SK-N-MC (cell line): ENCODE data around the gene PRAMEF9.

Experiments used
- DNase-seq: peaks from one replicate; pipeline ENCODE4 v3.0.0-alpha.2; 2011; ENCODE audit warnings: low read depth, low spot score
- H3K27ac ChIP-seq: fragments of 200-600 bp; sonication (generic); 2 replicates; pipeline ENCODE4 v1.5.1; 2016; ENCODE audit warnings: mixed run types
- H3K36me3 ChIP-seq: fragments of 200-600 bp; sonication (generic); 2 replicates; pipeline ENCODE4 v1.6.1; 2017; ENCODE audit warnings: antibody characterized with exemption, low read length, mixed read lengths; ENCODE audit not compliant: insufficient read depth
- H3K4me3 ChIP-seq: fragments of 200-600 bp; sonication (generic); 2 replicates; pipeline ENCODE4 v1.5.1; 2016
- H3K9ac ChIP-seq: fragments of 200-600 bp; sonication (generic); 2 replicates; pipeline ENCODE4 v1.8.0; 2017; ENCODE audit warnings: mixed run types, mixed read lengths; ENCODE audit not compliant: insufficient read length
- H3K9me3 ChIP-seq: fragments of 200-600 bp; sonication (generic); 2 replicates; pipeline ENCODE4 v1.6.1; 2017; ENCODE audit warnings: low read depth, mild to moderate bottlenecking, antibody characterized with exemption, low read length, moderate library complexity, mixed read lengths
- EZH2 ChIP-seq: fragments of 200-600 bp; sonication (generic); IDR thresholded peaks from one replicate; pipeline ENCODE4 v1.6.1; 2017; ENCODE audit warnings: antibody characterized with exemption
- FOXP2 ChIP-seq: optimal IDR thresholded peaks from 2 replicates; pipeline ENCODE3; 2011; ENCODE audit warnings: mild to moderate bottlenecking, moderate library complexity; ENCODE audit not compliant: insufficient read depth; ENCODE audit errors: extremely low read length, control extremely low read depth
- POLR2AphosphoS5 ChIP-seq: IDR thresholded peaks from 2 replicates; pipeline ENCODE4 v1.6.1; 2012; ENCODE audit warnings: mild to moderate bottlenecking, low read depth, low read length, borderline replicate concordance

Gene PRAMEF9

GRCh38 chr1:13228343-13228781 lies 56.7 kb downstream of the PRAMEF9 start:
- no peaks in the 10 kb centered on the region for H3K9me3 ChIP-seq
- no peaks in the 10 kb centered on the region for H3K36me3 ChIP-seq
- DNase-seq, result no peak
- H3K9ac ChIP-seq, result no peak overlapping the region
- no peak overlapping the region for H3K4me3 ChIP-seq
- TF ChIP-seq POLR2AphosphoS5 (no peak), EZH2 (no peak), FOXP2 (no peak)
- H3K27ac ChIP-seq, result no peak overlapping the region
